ENCODE measurements around the gene MGAT4A.

DNA sequence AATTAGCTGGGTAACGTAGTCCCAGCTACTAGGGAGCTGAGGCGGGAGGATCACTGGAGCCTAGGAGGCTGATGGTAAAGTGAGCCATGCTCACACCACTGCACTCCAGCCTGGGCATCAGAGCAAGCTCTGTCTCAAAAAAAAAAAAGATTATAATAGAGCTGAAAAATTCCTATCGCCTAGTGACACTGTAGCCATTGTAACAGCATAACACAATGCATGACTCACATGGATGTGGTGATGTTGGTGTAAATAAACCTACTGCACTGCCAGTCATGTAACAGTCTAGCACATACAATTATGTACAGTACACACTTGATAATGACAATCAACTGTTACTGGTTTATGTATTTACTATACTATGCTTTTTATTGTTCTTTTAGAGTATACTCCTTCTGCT lies 39.6 kb downstream of the MGAT4A start:
- TF ChIP-seq EZH2phosphoT487 (IDR thresholded peaks at IDR 0.05; ENCODE audit: borderline replicate concordance): no peak
- TF ChIP-seq, protein P1, sequence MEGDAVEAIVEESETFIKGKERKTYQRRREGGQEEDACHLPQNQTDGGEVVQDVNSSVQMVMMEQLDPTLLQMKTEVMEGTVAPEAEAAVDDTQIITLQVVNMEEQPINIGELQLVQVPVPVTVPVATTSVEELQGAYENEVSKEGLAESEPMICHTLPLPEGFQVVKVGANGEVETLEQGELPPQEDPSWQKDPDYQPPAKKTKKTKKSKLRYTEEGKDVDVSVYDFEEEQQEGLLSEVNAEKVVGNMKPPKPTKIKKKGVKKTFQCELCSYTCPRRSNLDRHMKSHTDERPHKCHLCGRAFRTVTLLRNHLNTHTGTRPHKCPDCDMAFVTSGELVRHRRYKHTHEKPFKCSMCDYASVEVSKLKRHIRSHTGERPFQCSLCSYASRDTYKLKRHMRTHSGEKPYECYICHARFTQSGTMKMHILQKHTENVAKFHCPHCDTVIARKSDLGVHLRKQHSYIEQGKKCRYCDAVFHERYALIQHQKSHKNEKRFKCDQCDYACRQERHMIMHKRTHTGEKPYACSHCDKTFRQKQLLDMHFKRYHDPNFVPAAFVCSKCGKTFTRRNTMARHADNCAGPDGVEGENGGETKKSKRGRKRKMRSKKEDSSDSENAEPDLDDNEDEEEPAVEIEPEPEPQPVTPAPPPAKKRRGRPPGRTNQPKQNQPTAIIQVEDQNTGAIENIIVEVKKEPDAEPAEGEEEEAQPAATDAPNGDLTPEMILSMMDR (conservative IDR thresholded peaks at IDR 0.05; ENCODE audit: low read length): no peak

Data from Loucy (cell line).